HG03135 (cell line): ENCODE data around the gene AFG3L2.

ENCODE experiments used
- ATAC-seq: cut with Tn5 transposase; IDR thresholded peaks from one replicate; pipeline ENCODE4 v1.9.1; 2021; ENCODE audit warnings: mild to moderate bottlenecking, moderate library complexity; ENCODE audit not compliant: unreplicated experiment

AFG3L2 gene

DNA sequence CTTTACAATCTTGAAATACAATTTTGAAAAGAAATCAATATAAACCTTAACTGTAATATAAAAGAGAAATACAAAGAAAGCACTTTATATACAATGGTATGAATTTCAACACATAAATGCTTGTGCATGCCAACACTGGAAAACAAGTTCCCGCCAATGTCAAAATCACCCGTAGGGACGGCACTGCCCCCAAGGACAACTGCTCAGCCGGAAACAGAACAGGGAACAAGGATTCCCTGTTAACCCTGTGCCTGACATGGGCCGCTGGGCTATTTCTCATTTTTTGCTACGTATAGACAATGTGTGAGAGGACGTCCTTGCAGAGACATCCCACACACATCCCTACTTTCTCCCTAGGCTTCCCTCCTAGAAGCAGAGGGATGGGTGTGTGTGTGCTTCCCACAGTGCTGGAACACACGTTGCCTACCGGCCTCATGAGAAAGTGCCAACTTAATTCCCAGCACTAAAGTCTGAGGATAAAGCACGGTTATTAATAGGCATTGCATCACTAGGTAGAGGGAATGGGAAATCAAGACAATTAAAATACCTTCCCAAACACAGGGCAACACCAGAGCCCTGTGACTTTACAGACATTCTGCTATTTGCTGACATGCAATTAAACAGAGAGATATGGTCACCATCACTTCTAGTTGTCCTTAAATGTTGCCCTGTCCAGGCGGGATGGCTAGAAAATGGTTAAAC is 14.4 kb downstream of the AFG3L2 start:
- no peak for ATAC-seq

- no peak for ATAC-seq
Measured at GRCh38 chr18:12361770-12362378, 15.2 kb downstream of the AFG3L2 start.

- ATAC-seq = no peak
Measured at GRCh38 chr18:12359515-12359927, 17.5 kb downstream of the AFG3L2 start.

DNA sequence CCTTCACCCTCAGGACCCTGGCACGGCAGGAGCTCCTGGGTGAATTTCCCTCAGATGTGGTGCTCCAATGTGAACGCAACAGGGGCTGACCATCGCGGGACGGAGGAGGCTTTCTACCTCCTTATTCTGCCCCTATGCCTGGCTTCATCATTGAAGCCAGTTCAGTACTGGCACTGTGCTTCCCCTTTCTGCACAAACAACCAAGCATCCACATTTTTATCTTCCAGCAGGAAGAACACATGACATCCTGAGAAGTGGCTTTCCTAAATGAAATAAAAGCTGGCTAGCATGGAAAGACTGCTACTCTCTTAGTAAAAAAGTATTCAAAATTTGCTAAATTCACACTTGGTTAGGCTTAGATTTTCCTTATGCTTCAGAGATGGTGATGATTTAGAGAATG is 24.8 kb downstream of the AFG3L2 start:
- ATAC-seq = no peak

GRCh38 chr18:12347895-12348294 is 29.1 kb downstream of the AFG3L2 start:
- no peak for ATAC-seq

GRCh38 chr18:12346240-12346565 is 30.8 kb downstream of the AFG3L2 start:
- no peak for ATAC-seq

- ATAC-seq = no peak
Measured at GRCh38 chr18:12345491-12346239, 31.4 kb downstream of the AFG3L2 start.

GRCh38 chr18:12342661-12343060 is 34.4 kb downstream of the AFG3L2 start:
- ATAC-seq = no peak

- no peak for ATAC-seq
Measured at GRCh38 chr18:12340945-12341660, 35.9 kb downstream of the AFG3L2 start.

DNA sequence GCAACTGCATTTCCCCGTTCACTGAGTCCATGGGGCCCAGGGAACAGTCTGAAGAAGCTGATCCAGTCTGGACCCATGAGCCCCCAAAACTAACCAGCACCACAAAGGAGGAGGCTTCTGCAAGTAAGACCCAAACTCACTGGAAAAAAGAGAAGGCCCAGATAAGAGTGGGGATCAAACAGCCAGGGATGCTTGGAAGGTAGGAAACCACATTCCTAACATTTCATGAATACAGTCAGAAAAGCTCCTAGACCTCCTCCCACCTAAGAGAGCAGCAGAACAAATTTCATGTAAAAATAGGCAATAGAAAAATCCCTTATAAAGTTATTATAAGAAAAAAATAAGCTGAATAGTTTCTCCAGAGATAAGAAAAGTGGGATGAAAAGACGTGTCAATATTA is 38.6 kb downstream of the AFG3L2 start:
- ATAC-seq = no peak

- ATAC-seq = no peak
Measured at GRCh38 chr18:12336887-12337286, 40.1 kb downstream of the AFG3L2 start.

DNA sequence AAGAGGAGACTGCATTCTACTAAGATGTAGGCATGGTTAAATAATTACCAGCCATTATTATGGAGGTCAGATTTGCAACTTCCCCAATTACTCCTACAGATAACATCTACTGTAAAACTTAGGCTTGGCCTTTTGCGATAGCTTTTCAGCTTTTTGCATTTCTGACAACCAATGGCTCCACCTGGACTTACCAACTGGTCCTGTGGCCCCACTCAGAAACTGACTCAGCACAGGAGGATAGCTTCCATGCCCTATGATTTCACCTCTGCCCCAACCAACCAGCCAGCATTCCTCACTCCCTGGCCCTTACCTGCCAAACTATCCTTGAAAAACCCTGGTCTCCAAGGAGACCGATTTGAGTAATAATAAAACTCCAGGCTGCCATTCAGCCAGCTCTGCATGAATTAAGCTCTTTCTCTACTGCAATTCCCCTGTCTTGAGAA is 40.8 kb downstream of the AFG3L2 start:
- ATAC-seq = no peak

- no peak for ATAC-seq
Measured at GRCh38 chr18:12335503-12335902, 41.5 kb downstream of the AFG3L2 start.

- ATAC-seq = no peak
Measured at GRCh38 chr18:12334863-12335262, 42.2 kb downstream of the AFG3L2 start.

GRCh38 chr18:12334366-12334808 is 42.6 kb downstream of the AFG3L2 start:
- ATAC-seq = no peak

GRCh38 chr18:12333506-12334290 is 43.3 kb downstream of the AFG3L2 start:
- ATAC-seq = no peak

GRCh38 chr18:12330766-12331165 is 46.3 kb downstream of the AFG3L2 start:
- no peak for ATAC-seq

DNA sequence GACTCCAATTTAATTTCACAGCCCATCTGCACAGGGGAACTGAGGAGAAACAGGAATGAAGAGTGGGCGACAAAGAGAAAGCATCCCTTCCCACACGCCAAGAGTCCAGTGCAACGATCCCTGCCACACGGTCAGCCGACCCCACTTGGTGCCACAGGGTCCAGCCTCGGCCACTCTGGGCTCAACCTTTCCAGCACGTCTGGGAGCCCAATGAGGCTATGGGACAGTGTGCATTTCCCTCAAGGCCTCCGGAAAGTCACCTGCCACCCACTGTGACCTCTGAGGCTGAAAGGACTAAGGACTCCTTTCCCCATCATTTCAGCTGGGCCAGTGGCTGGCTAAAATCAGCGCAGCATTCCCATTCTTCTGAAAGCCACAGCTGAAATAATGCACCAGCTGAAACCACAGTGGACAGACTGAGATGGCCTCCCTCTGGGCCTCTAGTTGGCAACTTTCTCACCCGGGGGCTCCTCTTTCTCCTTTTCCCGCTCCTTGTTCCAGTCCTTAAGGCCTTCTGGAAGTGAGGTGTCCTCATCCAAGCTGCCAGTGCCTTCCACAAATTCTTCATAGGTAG is 47.8 kb downstream of the AFG3L2 start:
- ATAC-seq = no peak

- ATAC-seq = no peak
Measured at GRCh38 chr18:12328179-12328823, 48.7 kb downstream of the AFG3L2 start.
